ENCODE measurements around the gene THOC1. TPM values are rescaled to one million over a fixed set of nuclear protein-coding genes. Genes with fewer than 3 reads are reported as not detected.

The THOC1 gene
- total RNA-seq, 1 experiment from 2014 or later = 74.5 TPM

DNA sequence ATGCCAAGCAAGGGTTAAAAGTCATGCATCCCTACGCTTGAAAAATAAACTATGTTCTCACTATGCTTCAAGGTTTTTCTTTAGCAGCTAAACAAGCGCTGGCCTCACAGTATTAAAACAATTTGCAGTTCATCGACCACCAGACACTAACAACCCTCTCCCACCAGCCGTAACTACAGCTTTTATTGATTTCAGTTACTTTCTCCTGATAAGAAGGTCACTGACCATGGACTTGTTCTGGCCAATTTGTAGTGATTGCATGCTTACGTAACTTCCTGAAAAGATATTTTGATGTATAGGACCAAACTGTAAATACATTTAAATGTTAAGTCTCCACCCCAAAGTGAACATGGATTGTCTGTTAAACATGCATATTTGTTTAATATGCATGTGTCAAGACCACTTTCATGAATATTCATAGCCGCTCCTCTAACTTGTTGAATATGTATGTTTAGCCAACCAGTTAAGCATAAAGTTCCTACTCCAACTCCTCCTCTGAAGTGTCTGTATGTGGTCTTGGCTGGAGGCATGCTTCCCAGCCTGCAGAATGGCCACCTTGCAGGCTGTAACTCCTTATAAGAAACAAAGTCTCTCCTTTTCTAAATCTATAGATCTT is 1.7 kb upstream of the THOC1 start:
- no peak overlapping the region for H3K14ac ChIP-seq (ENCODE audit: insufficient read depth, low read length)
- H3K4ac ChIP-seq (ENCODE audit: low read depth, low read length) = no peak overlapping the region
- H2BK12ac ChIP-seq (ENCODE audit: insufficient read length, low read depth, low read length) = no peak overlapping the region
- no peak overlapping the region for H2BK120ac ChIP-seq (ENCODE audit: low read depth, low read length, poor library complexity, severe bottlenecking)
- H2AK5ac ChIP-seq (ENCODE audit: insufficient read length, low read length) = no peak overlapping the region
- H3K79me1 ChIP-seq (ENCODE audit: insufficient read depth, low read depth, low read length, poor library complexity, severe bottlenecking) = no peaks in the 10 kb centered on the region
- H4K91ac ChIP-seq (ENCODE audit: insufficient read length, low read depth, low read length) = no peak overlapping the region
- no peak overlapping the region for H4K5ac ChIP-seq (ENCODE audit: insufficient read length, low read depth, low read length)
- no peak overlapping the region for H4K8ac ChIP-seq (replicated peaks; ENCODE audit: insufficient read length, low read depth, low read length)
- H4K20me1 ChIP-seq (ENCODE audit: control insufficient read depth, insufficient read depth, insufficient read length) = no peaks in the 10 kb centered on the region
- Mint-ChIP-seq H3K4me1 (peaks cover 30 to 41% of the 10 kb centered on the region in 2 experiments), H3K9me3 (no peaks in the 10 kb centered on the region), H3K27me3 (ENCODE audit: low read depth) (no peaks in the 10 kb centered on the region), H3K4me3 (peak overlapping the region; percentile 91 to 97), H3K27ac (no peak overlapping the region; a peak in 1 of 7 replicates), H3K36me3 (ENCODE audit: insufficient read depth in 1 of 3, low read depth in 3 of 3) (peaks cover 0 to 11% (median 8%) of the 10 kb centered on the region in 3 experiments; a peak in 5 of 7 replicates)
- no peak overlapping the region for H3K56ac ChIP-seq (ENCODE audit: insufficient read length, low read depth, low read length)
- no peak overlapping the region for H3K18ac ChIP-seq (ENCODE audit: insufficient read length, low read depth, low read length)
- TF ChIP-seq, protein P1, sequence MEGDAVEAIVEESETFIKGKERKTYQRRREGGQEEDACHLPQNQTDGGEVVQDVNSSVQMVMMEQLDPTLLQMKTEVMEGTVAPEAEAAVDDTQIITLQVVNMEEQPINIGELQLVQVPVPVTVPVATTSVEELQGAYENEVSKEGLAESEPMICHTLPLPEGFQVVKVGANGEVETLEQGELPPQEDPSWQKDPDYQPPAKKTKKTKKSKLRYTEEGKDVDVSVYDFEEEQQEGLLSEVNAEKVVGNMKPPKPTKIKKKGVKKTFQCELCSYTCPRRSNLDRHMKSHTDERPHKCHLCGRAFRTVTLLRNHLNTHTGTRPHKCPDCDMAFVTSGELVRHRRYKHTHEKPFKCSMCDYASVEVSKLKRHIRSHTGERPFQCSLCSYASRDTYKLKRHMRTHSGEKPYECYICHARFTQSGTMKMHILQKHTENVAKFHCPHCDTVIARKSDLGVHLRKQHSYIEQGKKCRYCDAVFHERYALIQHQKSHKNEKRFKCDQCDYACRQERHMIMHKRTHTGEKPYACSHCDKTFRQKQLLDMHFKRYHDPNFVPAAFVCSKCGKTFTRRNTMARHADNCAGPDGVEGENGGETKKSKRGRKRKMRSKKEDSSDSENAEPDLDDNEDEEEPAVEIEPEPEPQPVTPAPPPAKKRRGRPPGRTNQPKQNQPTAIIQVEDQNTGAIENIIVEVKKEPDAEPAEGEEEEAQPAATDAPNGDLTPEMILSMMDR (conservative IDR thresholded peaks at IDR 0.05) = no peak
- H2BK15ac ChIP-seq (ENCODE audit: low read depth, low read length) = no peak overlapping the region
- no peak for DNase-seq
- no peaks in the 10 kb centered on the region for H3K27me3 ChIP-seq (ENCODE audit: insufficient read depth, low read length)
- H3T11ph ChIP-seq (ENCODE audit: low read length) = no peak overlapping the region
- H3K23ac ChIP-seq (ENCODE audit: insufficient read length, low read depth, low read length) = no peak overlapping the region
- H3K23me2 ChIP-seq (ENCODE audit: insufficient read length, low read depth, low read length, poor library complexity, severe bottlenecking) = peaks cover 4% of the 10 kb centered on the region
- H3K9me3 ChIP-seq (ENCODE audit: control insufficient read depth, low read depth, low read length) = no peaks in the 10 kb centered on the region
- H3K4me1 ChIP-seq (ENCODE audit: insufficient read depth, low read length) = peaks cover 4% of the 10 kb centered on the region; the same call in 1 of the 2 replicates
- H3K4me2 ChIP-seq (ENCODE audit: insufficient read depth, insufficient read length, low read length) = peak overlapping the region; percentile 90
- no peak overlapping the region for H3K27ac ChIP-seq (ENCODE audit: insufficient read length, low read depth, low read length)
- no peak overlapping the region for H2AFZ ChIP-seq (ENCODE audit: low read length)
- no CpG with 5 or more reads among the region's 6 CpGs for WGBS (ENCODE audit: extremely low coverage, insufficient read length, low lambda C conversion rate)
- H2BK5ac ChIP-seq (ENCODE audit: insufficient read length, low read length) = no peak overlapping the region
- no peak overlapping the region for H3K9ac ChIP-seq (ENCODE audit: extremely low read depth, insufficient read length, low read length)
- H2BK20ac ChIP-seq (ENCODE audit: low read depth, low read length, poor library complexity, severe bottlenecking) = no peak overlapping the region
- H3K79me2 ChIP-seq (ENCODE audit: insufficient read depth, low read length) = peaks cover 6% of the 10 kb centered on the region; the same call in 1 of the 2 replicates

Measured in H9 (cell line).